Keratinocyte (primary cell): ENCODE data around the gene TCIRG1. TPM values are rescaled to one million over a fixed set of nuclear protein-coding genes. Genes with fewer than 3 reads are reported as not detected.

Source experiments
- DNase-seq: peaks from one replicate; pipeline ENCODE4 v3.0.0-alpha.2; 2011; ENCODE audit warnings: low read depth, missing footprints, low spot score
- FAIRE-seq: peaks from 2 replicates; lab custom pipeline; 2011; peaks lifted over from hg19 to GRCh38; lab: Jason Lieb, UNC
- H2AFZ ChIP-seq: 2 replicates; pipeline ENCODE4 v1.6.0; 2012; ENCODE audit warnings: low read length, control low read depth, inconsistent platforms; ENCODE audit not compliant: control insufficient read depth
- H3K27ac ChIP-seq: 2 replicates; pipeline ENCODE4 v1.5.1; 2011; ENCODE audit warnings: low read length; ENCODE audit not compliant: control insufficient read depth, insufficient read depth
- H3K27me3 ChIP-seq: 3 replicates; pipeline ENCODE4 v1.6.0; 2011; ENCODE audit warnings: low read length; ENCODE audit not compliant: control insufficient read depth, insufficient read depth; ENCODE audit errors: extremely low read depth
- H3K36me3 ChIP-seq, 2 experiments: 2 replicates in 1 of 2; 3 replicates in 1 of 2; pipeline ENCODE4 v1.5.1; 2011; ENCODE audit warnings: low read length in 2 of 2, mild to moderate bottlenecking in 1 of 2; ENCODE audit not compliant: control insufficient read depth in 2 of 2, insufficient read depth in 2 of 2; ENCODE audit errors: extremely low read depth in 1 of 2
- H3K4me1 ChIP-seq: 3 replicates; pipeline ENCODE4 v1.5.1; 2011; ENCODE audit warnings: low read length; ENCODE audit not compliant: control insufficient read depth, insufficient read depth; ENCODE audit errors: extremely low read depth
- H3K4me2 ChIP-seq: 3 replicates; pipeline ENCODE4 v1.6.0; 2011; ENCODE audit warnings: low read depth, low read length; ENCODE audit not compliant: control insufficient read depth, insufficient read depth; ENCODE audit errors: extremely low read depth
- H3K4me3 ChIP-seq, 3 experiments: fragments of 200-600 bp in 1 of 3; sonication (generic) in 1 of 3; 2 replicates in 2 of 3; 3 replicates in 1 of 3; pipeline ENCODE4 v1.5.1; 2011 to 2016; ENCODE audit warnings: low read length in 3 of 3, mild to moderate bottlenecking in 3 of 3, control low read depth in 2 of 3, inconsistent platforms in 1 of 3, low read depth in 1 of 3, mixed read lengths in 1 of 3, mixed run types in 1 of 3, moderate library complexity in 1 of 3; ENCODE audit not compliant: control insufficient read depth in 2 of 3, insufficient read depth in 2 of 3; ENCODE audit errors: extremely low read depth in 1 of 3
- H3K79me2 ChIP-seq: 2 replicates; pipeline ENCODE4 v1.6.0; 2012; ENCODE audit warnings: low read length; ENCODE audit not compliant: control insufficient read depth, insufficient read depth
- H3K9ac ChIP-seq: 3 replicates; pipeline ENCODE4 v1.6.0; 2011; ENCODE audit warnings: low read length; ENCODE audit not compliant: control insufficient read depth, insufficient read depth; ENCODE audit errors: extremely low read depth
- H3K9me1 ChIP-seq: 3 replicates; pipeline ENCODE4 v1.6.0; 2011; ENCODE audit warnings: low read length; ENCODE audit not compliant: control insufficient read depth, insufficient read depth; ENCODE audit errors: extremely low read depth
- H3K9me3 ChIP-seq: 2 replicates; pipeline ENCODE4 v1.5.1; 2012; ENCODE audit warnings: low read depth, low read length; ENCODE audit not compliant: control insufficient read depth
- H4K20me1 ChIP-seq: 3 replicates; pipeline ENCODE4 v1.6.0; 2011; ENCODE audit warnings: low read length; ENCODE audit not compliant: control insufficient read depth, insufficient read depth; ENCODE audit errors: extremely low read depth
- EZH2 ChIP-seq: IDR thresholded peaks from one replicate; pipeline ENCODE4 v1.6.1; 2012; ENCODE audit warnings: inconsistent platforms, mild to moderate bottlenecking, low read length, moderate library complexity
- dilution Hi-C: fragments of 300-500 bp; cut with MboI; formaldehyde crosslinking; loops from one replicate; pipeline ENCODE4 v1.7.0; 2020; ENCODE audit warnings: low sequenced_read_pairs; ENCODE audit not compliant: extremely low pct_ligation_motif_present
- polyA plus RNA-seq, 5 experiments: library from polyadenylated mRNA; depleted of rRNA in 3 of 5; stranded (reverse) in 3 of 5; stranded (forward) in 1 of 5; unstranded in 1 of 5; fragments of >200 nt; gene quantifications; 1 replicate in 1 of 5; 2 replicates in 3 of 5; 3 replicates in 1 of 5; pipeline versions ENCODE4 v1.2.1 to v1.2.3, GENCODE V29; 2011 to 2012; ENCODE audit warnings: missing spikeins in 2 of 5, low read depth in 1 of 5, low replicate concordance in 1 of 5
- TF ChIP-seq, protein P1 (sequence below), 3 experiments: IDR thresholded peaks in 1 of 3; conservative IDR thresholded peaks in 1 of 3; optimal IDR thresholded peaks in 1 of 3; 2 replicates in 2 of 3; 3 replicates in 1 of 3; pipeline versions ENCODE3 to v1.5.1; 2011; ENCODE audit warnings: low read length in 3 of 3, mild to moderate bottlenecking in 3 of 3, moderate library complexity in 2 of 3, control low read depth in 1 of 3, inconsistent platforms in 1 of 3; ENCODE audit not compliant: insufficient read depth in 2 of 3; ENCODE audit errors: extremely low read depth in 1 of 3

The TCIRG1 gene
- polyA plus RNA-seq, 1 donor (not counting 4 experiments of a cell fraction or from before 2014, with no cell fraction given), result 12.7 TPM

DNA sequence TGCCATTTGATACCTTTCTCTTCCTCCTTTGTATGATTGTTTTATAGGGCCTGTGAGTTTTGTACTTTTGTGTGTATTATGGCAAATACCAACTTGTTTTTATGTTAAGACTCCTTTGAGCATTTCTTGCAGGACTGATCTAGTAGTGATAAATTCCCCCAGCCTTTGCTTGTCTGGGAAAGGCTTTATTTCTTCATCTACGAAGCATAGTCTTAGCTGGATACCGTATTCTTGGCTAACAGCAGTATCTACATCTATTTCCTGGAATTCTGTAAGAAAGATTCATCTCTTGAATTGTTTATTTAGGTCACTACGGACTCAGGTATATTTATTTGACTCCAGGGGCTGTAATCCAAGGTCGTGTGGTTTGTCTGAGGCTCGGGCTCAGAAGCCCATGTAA lies 14.3 kb upstream of the TCIRG1 start:
- Histone ChIP-seq H2AFZ (no peak overlapping the region), H3K4me2 (no peak overlapping the region), H3K9me1 (no peaks in the 10 kb centered on the region), H4K20me1 (no peaks in the 10 kb centered on the region), H3K79me2 (no peaks in the 10 kb centered on the region), H3K9me3 (no peaks in the 10 kb centered on the region), H3K4me3 (no peak overlapping the region), H3K27ac (no peak overlapping the region), H3K36me3 (no peaks in the 10 kb centered on the region), H3K27me3 (no peaks in the 10 kb centered on the region), H3K4me1 (peaks cover 13% of the 10 kb centered on the region), H3K9ac (no peak overlapping the region)
- DNase-seq, result no peak
- dilution Hi-C loops, result no loop called here
- no peak for FAIRE-seq
- TF ChIP-seq EZH2, result no peak
- TF ChIP-seq, protein P1, sequence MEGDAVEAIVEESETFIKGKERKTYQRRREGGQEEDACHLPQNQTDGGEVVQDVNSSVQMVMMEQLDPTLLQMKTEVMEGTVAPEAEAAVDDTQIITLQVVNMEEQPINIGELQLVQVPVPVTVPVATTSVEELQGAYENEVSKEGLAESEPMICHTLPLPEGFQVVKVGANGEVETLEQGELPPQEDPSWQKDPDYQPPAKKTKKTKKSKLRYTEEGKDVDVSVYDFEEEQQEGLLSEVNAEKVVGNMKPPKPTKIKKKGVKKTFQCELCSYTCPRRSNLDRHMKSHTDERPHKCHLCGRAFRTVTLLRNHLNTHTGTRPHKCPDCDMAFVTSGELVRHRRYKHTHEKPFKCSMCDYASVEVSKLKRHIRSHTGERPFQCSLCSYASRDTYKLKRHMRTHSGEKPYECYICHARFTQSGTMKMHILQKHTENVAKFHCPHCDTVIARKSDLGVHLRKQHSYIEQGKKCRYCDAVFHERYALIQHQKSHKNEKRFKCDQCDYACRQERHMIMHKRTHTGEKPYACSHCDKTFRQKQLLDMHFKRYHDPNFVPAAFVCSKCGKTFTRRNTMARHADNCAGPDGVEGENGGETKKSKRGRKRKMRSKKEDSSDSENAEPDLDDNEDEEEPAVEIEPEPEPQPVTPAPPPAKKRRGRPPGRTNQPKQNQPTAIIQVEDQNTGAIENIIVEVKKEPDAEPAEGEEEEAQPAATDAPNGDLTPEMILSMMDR (optimal IDR thresholded peaks at IDR 0.05 in 1 of 3, IDR thresholded peaks at IDR 0.05 in 1 of 3, conservative IDR thresholded peaks at IDR 0.05 in 1 of 3; ENCODE audit: extremely low read depth in 1 of 3, insufficient read depth in 2 of 3, low read length in 3 of 3), result no peak

DNA sequence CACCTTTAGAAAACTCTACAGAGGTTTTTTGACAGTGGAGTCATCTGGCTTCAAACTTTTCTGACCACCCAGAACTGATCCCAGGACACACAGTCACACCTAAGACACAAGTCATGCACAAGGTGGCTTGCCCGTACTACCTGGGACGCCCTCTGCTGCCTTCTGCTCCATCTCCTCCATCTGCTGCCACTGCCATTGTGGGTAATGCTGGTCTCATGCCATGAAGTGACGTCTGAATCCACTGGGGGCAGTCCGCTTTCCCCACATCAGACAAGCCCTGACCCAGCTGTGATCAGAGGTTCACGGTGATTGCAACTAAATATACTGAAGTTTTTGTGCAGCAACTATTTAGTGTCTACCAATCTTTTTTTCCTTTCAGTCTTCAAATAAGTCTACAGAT lies 13.8 kb upstream of the TCIRG1 start:
- Histone ChIP-seq H3K9me3 (no peaks in the 10 kb centered on the region), H3K4me3 (no peak overlapping the region), H3K79me2 (no peaks in the 10 kb centered on the region), H3K4me2 (no peak overlapping the region), H2AFZ (no peak overlapping the region), H3K9ac (no peak overlapping the region), H3K27me3 (no peaks in the 10 kb centered on the region), H3K27ac (no peak overlapping the region), H4K20me1 (no peaks in the 10 kb centered on the region), H3K9me1 (no peaks in the 10 kb centered on the region), H3K36me3 (no peaks in the 10 kb centered on the region), H3K4me1 (peaks cover 15% of the 10 kb centered on the region)
- DNase-seq (no peak), FAIRE-seq (no peak)
- no peak for TF ChIP-seq EZH2
- TF ChIP-seq, protein P1 (optimal IDR thresholded peaks at IDR 0.05 in 1 of 3, IDR thresholded peaks at IDR 0.05 in 1 of 3, conservative IDR thresholded peaks at IDR 0.05 in 1 of 3; ENCODE audit: extremely low read depth in 1 of 3, insufficient read depth in 2 of 3, low read length in 3 of 3), result no peak
- dilution Hi-C loops, result no loop called here
